Osteocyte (in vitro differentiated cells): ENCODE data around the gene UBAC2. TPM values are rescaled to one million over a fixed set of nuclear protein-coding genes. Genes with fewer than 3 reads are reported as not detected.

Experiments
- DNase-seq: peaks from one replicate; pipeline ENCODE4 v3.0.0; 2021; ENCODE audit warnings: mixed read lengths; ENCODE audit not compliant: unreplicated experiment; ENCODE audit errors: extremely low spot score
- H3K27ac Mint-ChIP-seq: one replicate; pipeline ENCODE4 v1.8.0; 2021; ENCODE audit warnings: mild to moderate bottlenecking, mixed read lengths; ENCODE audit not compliant: unreplicated experiment
- H3K27me3 Mint-ChIP-seq: one replicate; pipeline ENCODE4 v1.8.0; 2021; ENCODE audit warnings: mixed read lengths; ENCODE audit not compliant: unreplicated experiment
- H3K36me3 Mint-ChIP-seq: one replicate; pipeline ENCODE4 v1.8.0; 2021; ENCODE audit warnings: mixed read lengths; ENCODE audit not compliant: unreplicated experiment
- H3K4me1 Mint-ChIP-seq: one replicate; pipeline ENCODE4 v1.8.0; 2021; ENCODE audit warnings: mixed read lengths; ENCODE audit not compliant: unreplicated experiment
- H3K4me3 Mint-ChIP-seq: one replicate; pipeline ENCODE4 v1.8.0; 2021; ENCODE audit warnings: mild to moderate bottlenecking, moderate library complexity, mixed read lengths; ENCODE audit not compliant: unreplicated experiment
- H3K9me3 Mint-ChIP-seq: one replicate; pipeline ENCODE4 v1.8.0; 2021; ENCODE audit warnings: mixed read lengths; ENCODE audit not compliant: unreplicated experiment
- total RNA-seq: library from RNA; stranded (reverse); gene quantifications from 2 replicates; pipeline ENCODE4 v1.2.1, GENCODE V29; 2021
- TF ChIP-seq, protein P1 (sequence below): fragments of 200-600 bp; sonication (generic); IDR thresholded peaks from 2 replicates; pipeline ENCODE4 v1.5.0; 2021; ENCODE audit warnings: antibody characterized with exemption, mild to moderate bottlenecking, moderate library complexity

UBAC2 gene
- total RNA-seq, 1 donor from 2014 or later: 64.0 TPM

- TF ChIP-seq, protein P1, sequence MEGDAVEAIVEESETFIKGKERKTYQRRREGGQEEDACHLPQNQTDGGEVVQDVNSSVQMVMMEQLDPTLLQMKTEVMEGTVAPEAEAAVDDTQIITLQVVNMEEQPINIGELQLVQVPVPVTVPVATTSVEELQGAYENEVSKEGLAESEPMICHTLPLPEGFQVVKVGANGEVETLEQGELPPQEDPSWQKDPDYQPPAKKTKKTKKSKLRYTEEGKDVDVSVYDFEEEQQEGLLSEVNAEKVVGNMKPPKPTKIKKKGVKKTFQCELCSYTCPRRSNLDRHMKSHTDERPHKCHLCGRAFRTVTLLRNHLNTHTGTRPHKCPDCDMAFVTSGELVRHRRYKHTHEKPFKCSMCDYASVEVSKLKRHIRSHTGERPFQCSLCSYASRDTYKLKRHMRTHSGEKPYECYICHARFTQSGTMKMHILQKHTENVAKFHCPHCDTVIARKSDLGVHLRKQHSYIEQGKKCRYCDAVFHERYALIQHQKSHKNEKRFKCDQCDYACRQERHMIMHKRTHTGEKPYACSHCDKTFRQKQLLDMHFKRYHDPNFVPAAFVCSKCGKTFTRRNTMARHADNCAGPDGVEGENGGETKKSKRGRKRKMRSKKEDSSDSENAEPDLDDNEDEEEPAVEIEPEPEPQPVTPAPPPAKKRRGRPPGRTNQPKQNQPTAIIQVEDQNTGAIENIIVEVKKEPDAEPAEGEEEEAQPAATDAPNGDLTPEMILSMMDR: no peak
- DNase-seq: no peak
- Mint-ChIP-seq H3K27ac (no peak overlapping the region), H3K9me3 (no peaks in the 10 kb centered on the region), H3K4me1 (peaks cover 25% of the 10 kb centered on the region), H3K27me3 (no peaks in the 10 kb centered on the region), H3K36me3 (peaks cover 4% of the 10 kb centered on the region), H3K4me3 (no peak overlapping the region)
These were observed 3.2 kb downstream of the UBAC2 start for GRCh38 chr13:99203601-99204579.

DNA sequence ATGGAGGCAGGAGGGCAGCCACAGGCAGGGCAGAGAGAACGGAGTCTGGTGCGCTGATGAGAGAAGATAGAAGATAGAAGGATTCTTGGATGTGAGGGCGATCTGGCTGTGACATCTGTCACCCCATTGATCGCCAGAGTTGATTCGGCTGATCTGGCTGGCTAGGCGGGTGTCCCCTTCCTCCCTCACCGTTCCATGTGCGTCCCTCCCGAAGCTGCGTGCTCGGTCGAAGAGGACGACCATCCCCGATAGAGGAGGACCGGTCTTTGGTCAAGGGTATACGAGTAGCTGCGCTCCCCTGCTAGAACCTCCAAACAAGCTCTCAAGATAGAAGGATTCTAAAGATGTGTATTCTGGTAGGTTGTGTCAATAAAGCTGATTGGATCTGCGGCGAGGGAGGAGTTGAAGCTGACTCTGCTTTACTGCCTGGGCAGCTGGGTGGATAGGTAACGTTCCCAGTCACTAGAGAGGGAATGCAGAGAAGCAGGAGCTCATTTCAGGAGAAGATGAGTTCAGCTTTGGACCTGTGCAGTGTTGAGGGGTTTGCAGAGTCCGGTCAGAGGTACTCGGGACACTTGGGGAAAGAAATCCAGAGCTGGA is 5.1 kb downstream of the UBAC2 start:
- no peak overlapping the region for H3K4me3 Mint-ChIP-seq
- peaks cover 19% of the 10 kb centered on the region for H3K4me1 Mint-ChIP-seq
- no peak overlapping the region for H3K27ac Mint-ChIP-seq
- peak; percentile 60 for DNase-seq
- peaks cover 4% of the 10 kb centered on the region for H3K36me3 Mint-ChIP-seq
- H3K9me3 Mint-ChIP-seq: no peaks in the 10 kb centered on the region
- no peaks in the 10 kb centered on the region for H3K27me3 Mint-ChIP-seq
- TF ChIP-seq, protein P1: no peak

DNA sequence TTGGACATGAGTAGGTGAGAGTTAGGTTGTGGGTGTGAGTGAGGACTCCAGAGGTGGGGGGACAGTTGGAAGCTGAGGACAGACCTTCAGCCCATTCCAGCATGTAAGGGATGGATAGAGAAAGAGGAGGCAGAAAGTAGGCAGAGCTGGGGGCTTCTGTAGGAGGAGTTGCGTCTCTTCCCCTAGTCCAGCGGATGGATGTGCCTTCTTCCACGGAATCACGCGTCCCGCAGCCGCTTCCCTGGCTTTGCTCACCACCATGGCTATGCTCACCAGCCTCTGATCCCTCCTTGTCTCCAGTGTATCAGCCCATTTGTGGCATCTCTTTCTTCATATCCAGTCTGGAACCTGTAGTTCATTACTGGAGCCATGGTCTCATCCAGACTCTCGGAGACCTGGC is 5.6 kb downstream of the UBAC2 start:
- Mint-ChIP-seq H3K9me3 (no peaks in the 10 kb centered on the region), H3K36me3 (peaks cover 4% of the 10 kb centered on the region), H3K4me3 (no peak overlapping the region), H3K4me1 (peaks cover 19% of the 10 kb centered on the region), H3K27ac (no peak overlapping the region), H3K27me3 (no peaks in the 10 kb centered on the region)
- DNase-seq: peak; percentile 66
- TF ChIP-seq, protein P1: no peak

DNA sequence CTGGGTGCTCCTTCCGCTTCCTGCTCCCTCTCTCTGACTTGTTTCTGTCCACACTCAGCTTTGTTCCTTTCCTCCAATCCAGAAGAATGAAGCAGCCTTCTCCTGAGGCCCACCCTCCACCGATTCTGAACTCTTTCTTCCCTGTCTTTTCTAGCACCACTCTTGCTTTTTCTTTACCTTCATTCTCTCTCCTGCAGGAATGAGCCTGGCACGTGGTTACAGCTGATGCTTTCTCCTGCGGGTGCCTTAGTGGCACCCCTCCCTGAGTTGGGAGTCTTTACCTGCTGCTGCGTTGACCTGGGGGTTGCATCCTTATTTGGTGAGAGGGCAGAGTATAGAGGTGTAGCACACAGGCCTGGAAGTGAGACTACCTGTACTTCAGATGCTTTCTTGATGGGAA is 6.2 kb downstream of the UBAC2 start:
- Mint-ChIP-seq H3K36me3 (peaks cover 6% of the 10 kb centered on the region), H3K27me3 (no peaks in the 10 kb centered on the region), H3K4me3 (no peak overlapping the region), H3K9me3 (no peaks in the 10 kb centered on the region), H3K27ac (no peak overlapping the region), H3K4me1 (peaks cover 13% of the 10 kb centered on the region)
- TF ChIP-seq, protein P1: no peak
- DNase-seq: peak; percentile 65

GRCh38 chr13:99207511-99207910 is 6.9 kb downstream of the UBAC2 start:
- no peaks in the 10 kb centered on the region for H3K27me3 Mint-ChIP-seq
- peaks cover 7% of the 10 kb centered on the region for H3K4me1 Mint-ChIP-seq
- no peaks in the 10 kb centered on the region for H3K9me3 Mint-ChIP-seq
- TF ChIP-seq, protein P1: no peak
- no peak overlapping the region for H3K27ac Mint-ChIP-seq
- no peak for DNase-seq
- H3K4me3 Mint-ChIP-seq: no peak overlapping the region
- peaks cover 8% of the 10 kb centered on the region for H3K36me3 Mint-ChIP-seq
